Left lung (tissue), 10 donors: ENCODE data around the gene NKX2-3. TPM values are rescaled to one million over a fixed set of nuclear protein-coding genes. Genes with fewer than 3 reads are reported as not detected.

ENCODE experiments used
- ATAC-seq: fragments of 200-7000 bp; cut with Tn5 transposase; one replicate; pipeline ENCODE4 v1.9.1; 2020; ENCODE audit warnings: moderate library complexity
- DNase-seq, 4 donors: peaks; one replicate each; pipeline ENCODE4 v3.0.0-alpha.2; 2013 to 2020
- H3K27ac ChIP-seq, 2 donors: fragments of 200-600 bp; sonication (generic) in 1 of 2; one replicate each; pipeline versions ENCODE4 v1.5.0 to v1.8.0; 2020 to 2021
- H3K27me3 ChIP-seq, 2 donors: fragments of 200-600 bp; sonication (generic) in 1 of 2; one replicate each; pipeline versions ENCODE4 v1.5.0 to v1.8.0; 2020 to 2021
- H3K36me3 ChIP-seq, 2 donors: fragments of 200-600 bp; sonication (generic) in 1 of 2; one replicate each; pipeline versions ENCODE4 v1.5.0 to v1.8.0; 2020 to 2021
- H3K4me1 ChIP-seq, 2 donors: fragments of 200-600 bp; one replicate each; pipeline ENCODE4 v1.8.0; 2021
- H3K4me3 ChIP-seq, 2 donors: fragments of 200-600 bp; sonication (generic) in 1 of 2; one replicate each; pipeline versions ENCODE4 v1.5.0 to v1.8.0; 2020 to 2021; ENCODE audit warnings: mild to moderate bottlenecking in 1 of 2
- H3K9me3 ChIP-seq, 2 donors: fragments of 200-600 bp; sonication (generic) in 1 of 2; one replicate each; pipeline versions ENCODE4 v1.5.0 to v1.8.0; 2020 to 2021
- intact Hi-C, 2 donors: fragments of 100-400 bp; cut with DNase I; formaldehyde crosslinking; loops; one replicate each; pipeline versions ENCODE4 v1.11.2 to v1.14.2; 2022
- polyA plus RNA-seq, 6 donors: library from polyadenylated mRNA; unstranded; fragments of 120-200 nt; gene quantifications; one replicate each; pipeline ENCODE4 v1.2.1, GENCODE V29; 2013; ENCODE audit not compliant: insufficient read length in 6 of 6
- total RNA-seq, 2 donors: library from RNA; stranded (reverse); fragmentation: NEBNext Ultra II Directional; extraction: Animal tissue kit (Norgen Biotek cat#: 25700); gene quantifications; one replicate each; pipeline ENCODE4 v1.2.1, GENCODE V29; 2021
- TF ChIP-seq, protein P1 (sequence below), 2 donors: fragments of 200-600 bp; sonication (generic) in 1 of 2; IDR thresholded peaks; one replicate each; pipeline versions ENCODE4 v1.5.0 to v1.8.0; 2021; ENCODE audit warnings: antibody characterized with exemption in 2 of 2
- donor health status: DM: no; HTN: yes; CAD: no.
- donor health status: DM: no; HTN: no; CAD: no.

NKX2-3 gene
- total and polyA plus RNA-seq, 8 donors: not detected

DNA sequence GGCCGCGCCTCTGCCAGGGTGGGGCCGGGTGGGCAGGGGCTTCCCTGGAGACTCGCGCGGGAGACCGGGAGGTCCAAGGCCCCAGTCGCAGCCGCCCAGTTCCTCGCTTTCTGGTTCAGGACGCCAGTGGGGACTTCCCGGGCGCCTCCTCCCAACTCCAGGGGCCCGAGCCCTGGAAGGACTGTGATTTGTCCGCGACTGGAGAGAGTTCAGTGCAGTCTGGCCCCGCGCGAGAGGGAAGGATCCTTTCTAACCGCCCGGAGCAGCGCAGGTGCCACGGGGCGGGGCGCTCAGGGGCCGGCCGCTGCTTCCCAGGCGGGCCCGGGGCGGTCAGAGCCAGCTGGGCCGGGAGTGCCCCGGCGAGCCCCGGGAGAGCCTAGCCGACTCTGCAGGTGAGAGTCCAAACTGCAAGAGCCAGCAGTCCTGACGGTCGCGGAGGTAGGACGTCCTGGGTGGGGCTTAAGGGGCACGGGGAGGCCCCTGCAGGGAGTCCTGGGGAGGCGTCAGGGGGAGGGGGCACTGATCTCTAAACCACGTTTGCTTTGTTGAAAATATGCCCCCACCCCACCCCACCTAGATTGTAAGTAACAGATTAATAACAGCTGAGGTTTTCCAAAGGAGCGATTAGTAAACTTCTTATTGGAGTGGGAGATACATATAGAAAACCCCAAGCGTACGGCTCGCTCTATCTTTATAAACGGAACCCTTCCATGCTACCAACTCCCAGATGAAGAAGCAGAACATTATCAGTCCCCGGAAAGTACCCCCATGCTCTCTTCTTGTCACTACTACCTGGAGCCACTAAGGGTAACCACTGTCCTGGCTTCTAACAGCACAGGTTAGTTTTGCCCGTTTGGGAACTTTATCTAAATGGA, 8.2 kb downstream of the NKX2-3 start:
- no peak overlapping the region for H3K4me3 ChIP-seq
- peaks cover 7 to 29% of the 10 kb centered on the region in 2 donors for H3K4me1 ChIP-seq
- DNase-seq (peak in 1 of 4 donors; percentile 33), ATAC-seq (peak; percentile 88)
- H3K36me3 ChIP-seq: no peaks in the 10 kb centered on the region
- H3K27me3 ChIP-seq: peaks cover 87 to 98% of the 10 kb centered on the region in 2 donors
- no peaks in the 10 kb centered on the region for H3K9me3 ChIP-seq
- intact Hi-C loops: no loop called here
- H3K27ac ChIP-seq: no peak overlapping the region
- TF ChIP-seq, protein P1, sequence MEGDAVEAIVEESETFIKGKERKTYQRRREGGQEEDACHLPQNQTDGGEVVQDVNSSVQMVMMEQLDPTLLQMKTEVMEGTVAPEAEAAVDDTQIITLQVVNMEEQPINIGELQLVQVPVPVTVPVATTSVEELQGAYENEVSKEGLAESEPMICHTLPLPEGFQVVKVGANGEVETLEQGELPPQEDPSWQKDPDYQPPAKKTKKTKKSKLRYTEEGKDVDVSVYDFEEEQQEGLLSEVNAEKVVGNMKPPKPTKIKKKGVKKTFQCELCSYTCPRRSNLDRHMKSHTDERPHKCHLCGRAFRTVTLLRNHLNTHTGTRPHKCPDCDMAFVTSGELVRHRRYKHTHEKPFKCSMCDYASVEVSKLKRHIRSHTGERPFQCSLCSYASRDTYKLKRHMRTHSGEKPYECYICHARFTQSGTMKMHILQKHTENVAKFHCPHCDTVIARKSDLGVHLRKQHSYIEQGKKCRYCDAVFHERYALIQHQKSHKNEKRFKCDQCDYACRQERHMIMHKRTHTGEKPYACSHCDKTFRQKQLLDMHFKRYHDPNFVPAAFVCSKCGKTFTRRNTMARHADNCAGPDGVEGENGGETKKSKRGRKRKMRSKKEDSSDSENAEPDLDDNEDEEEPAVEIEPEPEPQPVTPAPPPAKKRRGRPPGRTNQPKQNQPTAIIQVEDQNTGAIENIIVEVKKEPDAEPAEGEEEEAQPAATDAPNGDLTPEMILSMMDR (IDR thresholded peaks at IDR 0.05): no peak

DNA sequence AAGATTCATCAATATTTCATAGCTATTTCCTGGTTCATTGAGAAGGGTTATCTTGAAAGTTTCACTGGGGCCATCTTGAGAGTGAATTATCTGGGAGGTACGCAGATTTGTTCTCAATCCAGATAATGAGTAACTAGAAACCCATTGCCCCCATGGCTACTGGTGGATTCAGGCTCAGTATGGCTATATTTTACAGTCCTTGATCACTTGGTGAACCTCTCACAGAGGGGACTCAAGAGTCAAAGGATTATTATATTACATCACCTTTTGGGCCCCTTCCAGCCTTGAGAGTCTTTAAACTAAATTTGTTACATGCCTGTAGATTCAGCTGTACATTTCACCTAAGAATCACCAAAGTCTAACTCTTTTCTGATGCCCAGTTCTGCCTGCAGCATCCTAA, 11.6 kb downstream of the NKX2-3 start:
- intact Hi-C loops: no loop called here
- Histone ChIP-seq H3K4me3 (no peak overlapping the region), H3K9me3 (no peaks in the 10 kb centered on the region), H3K4me1 (peaks cover 0 to 10% of the 10 kb centered on the region in 2 donors), H3K36me3 (no peaks in the 10 kb centered on the region), H3K27ac (no peak overlapping the region), H3K27me3 (peaks cover 53 to 96% of the 10 kb centered on the region in 2 donors)
- no peak for DNase-seq
- TF ChIP-seq, protein P1 (IDR thresholded peaks at IDR 0.05): no peak
- ATAC-seq: no peak

DNA sequence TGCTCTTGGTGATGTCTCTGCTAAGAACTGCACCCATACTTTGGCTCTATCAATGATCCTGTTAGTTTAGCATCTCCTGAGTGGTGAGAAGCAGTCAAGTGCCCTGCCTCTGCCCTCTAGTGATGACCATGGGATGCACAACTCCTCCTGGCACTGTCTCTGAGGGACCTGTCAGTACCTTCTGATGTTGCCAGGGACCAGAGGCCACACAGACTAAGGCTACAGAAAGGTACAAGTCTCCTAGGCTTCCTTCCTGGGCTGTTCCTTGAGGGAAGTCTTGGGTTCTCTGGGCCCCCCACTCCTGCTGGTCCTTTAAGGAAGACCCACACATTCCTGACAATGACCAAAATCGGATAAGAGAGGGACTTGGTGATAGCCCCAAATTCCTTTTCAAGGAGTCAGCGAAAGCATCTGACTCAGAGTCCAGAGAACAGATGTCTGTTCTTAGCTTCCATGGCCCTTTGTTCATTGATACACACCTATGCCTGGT, 15.3 kb downstream of the NKX2-3 start:
- DNase-seq (no peak), ATAC-seq (no peak)
- Histone ChIP-seq H3K36me3 (no peaks in the 10 kb centered on the region), H3K4me1 (no peaks in the 10 kb centered on the region), H3K4me3 (no peak overlapping the region), H3K9me3 (no peaks in the 10 kb centered on the region), H3K27me3 (peaks cover 15 to 95% of the 10 kb centered on the region in 2 donors), H3K27ac (no peak overlapping the region)
- TF ChIP-seq, protein P1 (IDR thresholded peaks at IDR 0.05): no peak
- intact Hi-C loops: no loop called here

DNA sequence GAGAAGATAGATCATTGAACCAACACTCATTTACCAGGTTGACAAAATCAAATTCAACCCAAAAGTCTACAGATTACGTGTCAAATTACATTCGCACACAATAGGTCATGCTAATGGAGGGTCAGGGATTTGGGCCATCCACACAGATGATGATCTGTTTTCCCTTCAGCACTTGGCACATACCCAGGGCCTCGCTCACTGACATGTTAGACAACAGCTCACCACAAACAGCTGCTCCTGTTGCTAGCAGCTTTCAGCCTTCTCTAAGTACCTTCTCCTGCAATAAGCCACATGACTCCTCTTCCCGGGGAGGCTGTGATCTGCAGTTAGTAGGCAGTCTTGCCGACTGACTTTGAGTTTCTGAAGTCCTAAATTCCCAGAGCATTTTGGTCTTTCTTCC, 18.4 kb downstream of the NKX2-3 start:
- H3K9me3 ChIP-seq: no peaks in the 10 kb centered on the region
- DNase-seq (no peak), ATAC-seq (no peak)
- no peak overlapping the region for H3K4me3 ChIP-seq
- TF ChIP-seq, protein P1 (IDR thresholded peaks at IDR 0.05): no peak
- no peaks in the 10 kb centered on the region for H3K4me1 ChIP-seq
- intact Hi-C loops: no loop called here
- H3K27me3 ChIP-seq: peaks cover 0 to 92% of the 10 kb centered on the region in 2 donors
- H3K27ac ChIP-seq: no peak overlapping the region
- H3K36me3 ChIP-seq: no peaks in the 10 kb centered on the region

DNA sequence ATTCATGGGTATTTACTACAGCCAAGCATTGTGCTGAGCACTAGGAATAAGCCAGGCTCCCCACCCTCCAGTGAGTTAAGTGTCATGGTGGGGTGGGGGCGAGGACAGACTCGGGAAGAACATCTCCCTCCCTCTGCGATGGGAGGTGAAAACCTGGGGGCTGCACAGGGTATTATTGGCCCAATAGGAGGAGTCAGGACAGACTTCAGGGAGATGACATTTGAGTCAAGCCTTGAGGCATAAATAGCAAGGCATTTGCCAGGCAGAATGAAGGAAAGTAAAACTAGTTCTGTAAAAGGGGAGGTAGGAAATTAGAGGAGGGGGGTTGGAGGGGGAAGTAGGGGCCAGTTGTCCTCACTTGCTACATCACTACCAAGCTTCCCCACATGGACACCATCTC, 18.9 kb downstream of the NKX2-3 start:
- DNase-seq (no peak), ATAC-seq (no peak)
- TF ChIP-seq, protein P1 (IDR thresholded peaks at IDR 0.05): no peak
- no peak overlapping the region for H3K27ac ChIP-seq
- H3K4me1 ChIP-seq: no peaks in the 10 kb centered on the region
- H3K9me3 ChIP-seq: no peaks in the 10 kb centered on the region
- no peak overlapping the region for H3K4me3 ChIP-seq
- peaks cover 0 to 88% of the 10 kb centered on the region in 2 donors for H3K27me3 ChIP-seq
- intact Hi-C loops: no loop called here
- H3K36me3 ChIP-seq: no peaks in the 10 kb centered on the region
